Erythroblast (primary cell): ENCODE results near the gene PCDHGA2.

ENCODE experiments used
- GATA1 ChIP-seq: IDR thresholded peaks from 2 replicates; pipeline ENCODE4 v1.6.1; 2011; ENCODE audit warnings: low read depth, mild to moderate bottlenecking, control low read depth, low read length, moderate library complexity
- POLR2A ChIP-seq: IDR thresholded peaks from 2 replicates; pipeline ENCODE4 v1.6.1; 2011; ENCODE audit warnings: mild to moderate bottlenecking, low read length

GRCh38 chr5:141338538-141339306, at the start of gene PCDHGA2:
- TF ChIP-seq POLR2A (no peak), GATA1 (no peak)
